Kidney epithelial cell (primary cell): ENCODE data around the gene RHOD. TPM values are rescaled to one million over a fixed set of nuclear protein-coding genes. Genes with fewer than 3 reads are reported as not detected.
A peak's percentile ranks its signal among the peaks of the same experiment; 100 is the strongest.

Experiments used
- DNase-seq: peaks from one replicate; pipeline ENCODE4 v3.0.0-alpha.2; 2010; ENCODE audit warnings: low read depth
- H3K27me3 ChIP-seq: 2 replicates; pipeline ENCODE4 v1.6.0; 2011; ENCODE audit warnings: low read length; ENCODE audit not compliant: control insufficient read depth, insufficient read depth
- H3K36me3 ChIP-seq: 2 replicates; pipeline ENCODE4 v1.5.1; 2011; ENCODE audit warnings: low read length; ENCODE audit not compliant: control insufficient read depth, insufficient read depth
- H3K4me3 ChIP-seq: 2 replicates; pipeline ENCODE4 v1.5.1; 2011; ENCODE audit warnings: low read depth, mild to moderate bottlenecking, control low read depth, low read length
- total RNA-seq: library from RNA; depleted of rRNA; stranded (reverse); fragments of >200 nt; gene quantifications from 2 replicates; pipeline ENCODE4 v1.2.3, GENCODE V29; 2015
- TF ChIP-seq, protein P1 (sequence below): IDR thresholded peaks from 2 replicates; pipeline ENCODE4 v1.5.1; 2011; ENCODE audit warnings: mild to moderate bottlenecking, moderate library complexity, low read length, control low read depth, inconsistent platforms; ENCODE audit not compliant: insufficient read depth, poor library complexity, severe bottlenecking

RHOD gene
- total RNA-seq, 1 donor from 2014 or later = 97.0 TPM

GRCh38 chr11:67118801-67119584, 62.3 kb downstream of the RHOD start, which contains the start of gene KDM2A:
KDM2A (plus strand) TSS chr11:67119263; CDS start chr11:67121317, 2,054 bp downstream.
- Histone ChIP-seq H3K4me3 (peak within 1 kb of the TSS; percentile 94), H3K36me3 (no peaks in the 10 kb centered on the region), H3K27me3 (no peaks in the 10 kb centered on the region)
- TF ChIP-seq, protein P1, sequence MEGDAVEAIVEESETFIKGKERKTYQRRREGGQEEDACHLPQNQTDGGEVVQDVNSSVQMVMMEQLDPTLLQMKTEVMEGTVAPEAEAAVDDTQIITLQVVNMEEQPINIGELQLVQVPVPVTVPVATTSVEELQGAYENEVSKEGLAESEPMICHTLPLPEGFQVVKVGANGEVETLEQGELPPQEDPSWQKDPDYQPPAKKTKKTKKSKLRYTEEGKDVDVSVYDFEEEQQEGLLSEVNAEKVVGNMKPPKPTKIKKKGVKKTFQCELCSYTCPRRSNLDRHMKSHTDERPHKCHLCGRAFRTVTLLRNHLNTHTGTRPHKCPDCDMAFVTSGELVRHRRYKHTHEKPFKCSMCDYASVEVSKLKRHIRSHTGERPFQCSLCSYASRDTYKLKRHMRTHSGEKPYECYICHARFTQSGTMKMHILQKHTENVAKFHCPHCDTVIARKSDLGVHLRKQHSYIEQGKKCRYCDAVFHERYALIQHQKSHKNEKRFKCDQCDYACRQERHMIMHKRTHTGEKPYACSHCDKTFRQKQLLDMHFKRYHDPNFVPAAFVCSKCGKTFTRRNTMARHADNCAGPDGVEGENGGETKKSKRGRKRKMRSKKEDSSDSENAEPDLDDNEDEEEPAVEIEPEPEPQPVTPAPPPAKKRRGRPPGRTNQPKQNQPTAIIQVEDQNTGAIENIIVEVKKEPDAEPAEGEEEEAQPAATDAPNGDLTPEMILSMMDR = no peak
- peak; percentile 91 for DNase-seq

GRCh38 chr11:67119585-67120391, 63.1 kb downstream of the RHOD start:
- DNase-seq = no peak
- H3K4me3 ChIP-seq = peak overlapping the region; percentile 94
- no peaks in the 10 kb centered on the region for H3K36me3 ChIP-seq
- TF ChIP-seq, protein P1 = no peak
- H3K27me3 ChIP-seq = no peaks in the 10 kb centered on the region

- TF ChIP-seq, protein P1 = no peak
- Histone ChIP-seq H3K36me3 (no peaks in the 10 kb centered on the region), H3K4me3 (peak overlapping the region; percentile 94), H3K27me3 (no peaks in the 10 kb centered on the region)
- no peak for DNase-seq
Observed at GRCh38 chr11:67120456-67120855, 63.8 kb downstream of the RHOD start.

- TF ChIP-seq, protein P1 = no peak
Observed at GRCh38 chr11:67120881-67121710, 64.4 kb downstream of the RHOD start.

More at GRCh38 chr11:67120881-67121710, 64.4 kb downstream of the RHOD start:
- Histone ChIP-seq H3K27me3 (no peaks in the 10 kb centered on the region), H3K36me3 (no peaks in the 10 kb centered on the region), H3K4me3 (peak overlapping the region; percentile 94)
- DNase-seq = no peak

Other genes with a start within 250 kb of the RHOD start
- gene RCE1, start 213.4 kb upstream of the RHOD start, total RNA-seq = 45.2 and 52.7 TPM in 2 replicates
- gene LRFN4, start 199.8 kb upstream of the RHOD start, total RNA-seq = 53.5 and 72.3 TPM in 2 replicates
- gene PC, start 98.5 kb upstream of the RHOD start, total RNA-seq = 9.5 and 10.1 TPM in 2 replicates
- gene C11orf86, start 81.5 kb upstream of the RHOD start, total RNA-seq = not detected in 2 replicates
- 0.08 and 0.48 TPM in 2 replicates for gene SYT12, start 33.7 kb upstream of the RHOD start, total RNA-seq
- gene KDM2A, start 62.4 kb downstream of the RHOD start, total RNA-seq = 36.2 and 52.1 TPM in 2 replicates
- gene GRK2, start 209.6 kb downstream of the RHOD start, total RNA-seq = 46.4 and 51.3 TPM in 2 replicates
- 36.6 and 48.5 TPM in 2 replicates for gene ANKRD13D, start 232.5 kb downstream of the RHOD start, total RNA-seq
- 37.2 and 39.9 TPM in 2 replicates for gene SSH3, start 246.7 kb downstream of the RHOD start, total RNA-seq